AG08396 (cell line): ENCODE results near the gene WDR46.

Experiments used
- DNase-seq: peaks from one replicate; pipeline ENCODE4 v3.0.0; 2012; ENCODE audit warnings: low spot score, mixed read lengths

Gene WDR46

GRCh38 chr6:33288921-33289783, at the start of gene WDR46, which contains the start of gene PFDN6:
TSS of gene WDR46 (minus strand) at chr6:33289239. CDS start at chr6:33289170, 69 bp downstream.
TSS of gene PFDN6 (plus strand) at chr6:33289601. CDS start at chr6:33289857, 256 bp downstream.
- DNase-seq, result peak; percentile 91

DNA sequence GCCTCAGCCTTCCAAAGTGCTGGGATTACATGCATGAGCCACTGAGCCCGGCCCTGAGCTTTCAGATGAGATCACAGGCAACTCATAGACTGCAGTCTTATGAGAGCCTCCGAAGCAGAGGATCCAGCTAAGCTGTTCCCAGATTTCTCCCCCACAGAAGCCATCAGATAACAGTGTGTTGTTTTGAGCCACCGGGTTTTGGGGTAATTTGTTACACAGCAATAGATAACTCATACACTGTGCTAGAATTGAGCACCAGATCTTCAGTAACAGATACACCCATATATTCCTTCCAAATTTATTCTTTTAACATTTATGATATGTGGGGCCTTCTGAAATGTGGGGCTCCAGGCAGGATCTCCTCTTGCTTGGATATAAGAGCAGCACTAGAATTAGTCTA, 47.5 kb upstream of the WDR46 start:
- DNase-seq, result no peak

- DNase-seq, result no peak
Observed at GRCh38 chr6:33335916-33336315, 46.9 kb upstream of the WDR46 start.

DNA sequence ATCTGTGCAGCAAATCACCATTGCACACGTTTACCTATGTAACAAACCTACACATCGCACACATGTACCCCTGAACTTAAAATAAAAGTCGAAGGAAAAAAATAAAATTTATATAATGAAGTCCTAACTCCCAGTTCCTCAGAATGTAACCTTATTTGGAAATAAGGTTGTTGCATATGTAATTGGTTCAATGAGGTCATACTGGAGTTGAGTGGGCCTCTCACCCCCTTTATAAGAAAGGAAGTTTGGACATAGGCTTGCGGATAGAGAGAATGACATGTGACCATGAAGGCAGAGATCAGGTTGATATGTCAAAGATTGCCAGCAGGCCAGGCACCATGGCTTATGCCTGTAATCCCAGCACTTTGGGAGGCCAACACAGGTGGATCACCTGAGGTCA, 44.6 kb upstream of the WDR46 start:
- DNase-seq, result no peak

- no peak for DNase-seq
Observed at GRCh38 chr6:33330736-33331135, 41.7 kb upstream of the WDR46 start.

GRCh38 chr6:33329058-33329457, 40.0 kb upstream of the WDR46 start:
- DNase-seq, result no peak

GRCh38 chr6:33324125-33324524, 35.1 kb upstream of the WDR46 start:
- DNase-seq, result no peak

- DNase-seq, result no peak
Observed at GRCh38 chr6:33323623-33323948, 34.5 kb upstream of the WDR46 start.

DNA sequence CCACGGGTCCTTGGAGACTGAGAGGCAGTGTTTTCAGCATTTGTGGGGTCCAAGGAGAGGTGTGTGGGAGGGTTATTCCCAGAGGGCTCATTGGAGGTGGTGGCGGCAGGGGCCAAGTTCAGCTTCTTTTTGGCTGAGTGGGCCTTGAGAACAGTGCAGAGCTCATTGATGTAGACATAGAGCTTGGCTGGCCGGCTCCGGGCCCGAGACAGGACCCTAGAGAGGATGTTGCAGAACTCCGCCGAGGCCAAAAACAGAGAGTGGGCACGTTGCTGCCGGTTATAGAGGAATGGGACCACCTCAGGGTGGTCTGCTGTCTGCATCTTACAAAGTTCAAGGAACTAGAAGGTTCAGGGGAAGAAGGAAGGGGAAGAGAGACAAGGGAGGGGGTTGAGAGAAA, 32.2 kb upstream of the WDR46 start:
- DNase-seq, result no peak

DNA sequence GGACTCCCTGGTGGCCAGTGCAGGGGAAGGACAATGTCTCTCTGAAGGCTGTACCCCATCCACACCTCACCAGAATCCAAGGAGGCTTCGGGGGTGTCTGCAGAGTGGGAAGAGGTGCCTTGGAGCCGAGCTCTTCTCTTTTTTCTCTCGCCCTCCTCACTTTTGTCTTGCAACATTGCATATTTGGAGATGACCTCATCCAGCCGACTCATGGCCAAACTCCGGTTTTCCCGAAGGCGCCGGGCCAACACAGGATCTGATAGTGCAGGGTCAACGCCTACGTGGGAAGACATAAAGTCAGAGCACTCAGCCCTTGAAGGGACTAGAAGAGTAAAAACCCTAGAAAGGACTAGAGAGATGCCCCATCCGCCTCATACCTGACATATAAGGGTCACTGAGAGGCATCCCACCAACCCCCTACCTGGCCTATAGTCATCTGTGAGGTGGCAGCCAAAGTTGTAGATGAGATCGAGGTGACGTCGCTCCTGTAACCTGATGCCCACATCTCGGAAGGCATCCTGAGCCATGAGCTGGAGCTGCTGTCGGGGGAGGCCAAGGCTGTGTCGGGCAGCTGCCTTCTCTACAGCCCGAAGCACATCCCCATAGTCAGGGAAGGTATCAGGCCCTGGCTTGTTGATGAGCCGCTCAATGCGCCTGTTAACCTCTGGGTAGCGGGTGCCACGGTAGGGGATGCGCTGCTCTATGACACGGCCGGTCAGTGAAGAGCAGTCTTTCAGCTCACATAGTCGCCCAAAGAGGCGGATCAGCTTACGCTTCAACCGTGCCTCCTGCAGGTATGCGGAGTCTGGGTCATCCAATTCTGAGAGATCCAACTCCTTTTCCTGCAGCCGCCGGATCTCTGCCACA, 31.5 kb upstream of the WDR46 start:
- DNase-seq, result peak; percentile 78

DNA sequence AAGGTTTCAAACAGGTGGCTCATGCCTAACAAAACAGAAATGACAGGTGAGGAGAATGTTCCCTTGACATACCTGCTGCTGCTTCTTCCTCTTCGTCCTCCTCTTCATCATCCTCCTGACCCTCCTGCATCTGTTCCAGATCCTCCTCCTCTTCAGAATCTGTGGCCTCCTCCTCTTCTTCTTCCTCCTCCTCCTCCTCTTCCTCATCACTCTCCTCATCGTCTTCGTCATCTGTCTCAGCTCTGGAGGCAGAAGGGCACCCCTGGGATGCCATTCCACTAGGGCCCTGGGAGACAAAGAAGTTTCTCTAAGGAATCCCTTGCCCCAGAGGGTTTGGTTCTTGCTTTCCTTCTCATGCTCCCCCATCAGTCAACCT, 30.9 kb upstream of the WDR46 start:
- no peak for DNase-seq

DNA sequence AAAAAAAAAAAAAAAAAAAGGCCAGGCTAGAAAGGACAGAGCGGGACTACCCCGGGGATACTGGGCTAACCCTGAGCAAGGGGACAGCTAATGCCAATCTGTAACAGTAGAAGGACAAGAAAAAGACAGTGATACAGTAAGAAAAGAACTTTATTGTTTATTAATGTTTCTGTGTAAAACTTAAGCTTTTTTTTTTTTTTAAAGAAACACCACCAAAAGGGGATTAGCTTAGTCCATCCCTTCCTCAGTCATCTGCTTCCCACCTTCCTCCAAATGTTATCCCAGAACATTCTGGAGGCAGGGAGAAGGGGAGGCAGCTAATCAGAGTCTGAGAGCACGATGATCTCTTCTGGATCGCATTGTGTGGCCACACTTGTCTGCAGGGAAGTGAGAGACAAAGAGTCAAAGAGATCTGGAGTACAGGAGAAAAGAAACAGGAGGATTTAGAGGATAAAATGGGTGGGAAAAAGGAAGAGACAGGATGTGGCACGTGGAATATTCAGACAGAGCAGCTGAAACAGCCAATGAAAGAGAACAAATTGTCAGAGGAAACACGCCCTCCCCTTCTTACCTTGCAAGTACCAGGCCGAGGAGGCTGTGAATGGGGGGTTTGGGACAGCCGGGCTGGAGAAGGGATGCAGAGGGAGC, 29.5 kb upstream of the WDR46 start:
- no peak for DNase-seq

DNA sequence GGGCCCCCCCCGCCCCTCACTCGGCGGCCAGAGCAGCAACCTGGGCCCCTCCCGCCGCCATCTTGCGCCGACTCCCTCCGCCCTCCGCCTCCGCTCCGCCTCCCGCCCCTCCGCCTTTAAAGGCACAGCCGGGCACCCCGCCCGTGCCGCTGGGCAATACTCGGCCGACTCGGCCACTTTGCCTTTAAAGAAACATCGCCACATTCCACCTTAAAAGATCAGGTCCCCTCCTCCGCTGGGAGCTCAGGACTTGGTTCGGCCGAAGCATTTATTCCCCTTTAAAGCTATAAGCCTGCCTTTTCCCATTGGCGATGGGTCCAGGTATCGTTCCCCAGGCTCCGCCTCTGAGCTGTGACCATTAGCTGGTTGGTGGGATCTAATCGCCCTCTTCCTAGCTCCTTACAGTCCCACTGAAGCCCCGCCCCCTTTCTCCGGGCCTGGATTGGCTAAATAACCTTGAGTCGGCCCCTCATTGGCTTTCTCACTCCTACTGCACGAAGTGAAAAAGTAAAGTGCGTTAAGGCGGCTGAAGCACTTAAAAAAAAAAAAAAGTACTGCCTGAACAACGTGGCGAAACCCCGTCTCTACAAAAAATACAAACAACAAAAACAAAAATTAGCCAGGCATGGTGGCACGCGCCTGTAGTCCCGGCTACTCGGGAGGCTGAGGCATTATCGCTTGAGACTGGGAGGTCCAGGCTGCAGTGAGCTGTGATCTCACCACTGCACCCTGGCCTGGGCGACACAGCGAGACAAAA, 28.8 kb upstream of the WDR46 start, which contains the start of gene ZBTB22:
Gene ZBTB22 (minus strand): TSS at position 76 of the 757 bp plus-strand sequence. CDS start 828 bp downstream, outside the sequence.
- peak; percentile 92 for DNase-seq

GRCh38 chr6:33317419-33317668, 28.3 kb upstream of the WDR46 start:
- peak; percentile 87 for DNase-seq

- no peak for DNase-seq
Observed at GRCh38 chr6:33316603-33317418, 27.8 kb upstream of the WDR46 start.

DNA sequence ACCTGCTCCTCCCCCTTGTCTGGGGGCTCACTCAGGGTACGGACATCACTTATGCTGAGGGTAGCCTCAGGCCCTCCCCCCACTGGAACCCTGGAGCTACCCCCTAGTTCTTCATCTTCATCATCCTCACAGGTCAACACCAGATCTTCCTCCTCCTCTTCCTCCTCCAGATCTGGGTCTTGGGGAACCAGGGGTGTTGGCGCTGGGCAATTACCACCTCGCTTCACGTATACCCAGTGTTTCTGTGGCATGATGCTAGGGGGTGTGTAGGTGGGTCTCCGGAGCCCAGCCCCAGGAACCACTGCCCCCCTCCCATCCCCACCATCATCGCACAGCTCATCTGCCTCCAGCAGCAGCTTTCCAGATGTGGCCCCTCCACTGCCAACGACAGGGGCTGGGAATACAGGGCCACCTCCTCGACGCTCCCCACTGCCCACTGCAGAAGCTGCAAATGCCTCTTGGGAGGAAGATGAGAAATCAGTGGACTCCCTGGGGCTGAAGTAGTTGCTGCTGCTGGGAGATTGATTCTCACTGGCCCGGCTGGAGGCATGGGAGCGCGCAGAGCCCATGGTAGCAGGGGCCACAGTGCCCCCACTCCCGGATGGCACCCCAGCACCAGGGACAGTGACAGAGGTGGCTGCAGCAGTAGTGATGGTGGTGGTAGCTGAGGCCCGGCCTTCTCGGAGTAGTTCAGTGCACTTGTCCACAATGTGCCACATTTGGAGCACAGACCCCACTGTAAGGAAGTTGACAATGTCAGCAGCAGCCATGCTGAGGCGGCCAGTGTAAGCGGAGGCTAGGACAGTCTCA, 27.0 kb upstream of the WDR46 start:
- no peak for DNase-seq

GRCh38 chr6:33314943-33315792, 26.1 kb upstream of the WDR46 start:
- no peak for DNase-seq

GRCh38 chr6:33314515-33314942, 25.5 kb upstream of the WDR46 start:
- peak; percentile 61 for DNase-seq
